ENCODE data around the gene OR12D1. TPM values are rescaled to one million over a fixed set of nuclear protein-coding genes. Genes with fewer than 3 reads are reported as not detected.

The OR12D1 gene
- total RNA-seq, 2 donors from 2014 or later: not detected

- Histone ChIP-seq H3K9me3 (no peaks in the 10 kb centered on the region), H3K4me1 (no peaks in the 10 kb centered on the region), H3K27me3 (no peaks in the 10 kb centered on the region), H3K4me3 (no peak overlapping the region), H3K27ac (no peak overlapping the region), H3K36me3 (no peaks in the 10 kb centered on the region)
- no peak for TF ChIP-seq CTCF (IDR thresholded peaks at IDR 0.05)
- no peak for DNase-seq (ENCODE audit: low spot score)
Observed at GRCh38 chr6:29399525-29399924, 15.2 kb upstream of the OR12D1 start.

GRCh38 chr6:29403801-29404200, 10.9 kb upstream of the OR12D1 start:
- no peak for TF ChIP-seq CTCF (IDR thresholded peaks at IDR 0.05)
- Histone ChIP-seq H3K4me3 (no peak overlapping the region), H3K9me3 (no peaks in the 10 kb centered on the region), H3K4me1 (no peaks in the 10 kb centered on the region), H3K36me3 (no peaks in the 10 kb centered on the region), H3K27me3 (no peaks in the 10 kb centered on the region), H3K27ac (no peak overlapping the region)
- no peak for DNase-seq (ENCODE audit: low spot score)

GRCh38 chr6:29419516-29419915, 4.8 kb downstream of the OR12D1 start:
- TF ChIP-seq CTCF (IDR thresholded peaks at IDR 0.05): no peak
- H3K9me3 ChIP-seq: peaks cover 0 to 13% of the 10 kb centered on the region in 2 donors
- DNase-seq (ENCODE audit: low spot score): no peak
- no peak overlapping the region for H3K27ac ChIP-seq
- H3K36me3 ChIP-seq: no peaks in the 10 kb centered on the region
- H3K27me3 ChIP-seq: no peaks in the 10 kb centered on the region
- H3K4me1 ChIP-seq: no peaks in the 10 kb centered on the region
- H3K4me3 ChIP-seq: no peak overlapping the region

- Histone ChIP-seq H3K9me3 (peaks cover 0 to 10% of the 10 kb centered on the region in 2 donors), H3K36me3 (no peaks in the 10 kb centered on the region), H3K4me1 (no peaks in the 10 kb centered on the region), H3K4me3 (no peak overlapping the region), H3K27ac (no peak overlapping the region), H3K27me3 (no peaks in the 10 kb centered on the region)
- DNase-seq (ENCODE audit: low spot score): no peak
- no peak for TF ChIP-seq CTCF (IDR thresholded peaks at IDR 0.05)
Observed at GRCh38 chr6:29424168-29424567, 9.4 kb downstream of the OR12D1 start.

GRCh38 chr6:29424575-29424974, 9.8 kb downstream of the OR12D1 start:
- H3K9me3 ChIP-seq: peaks cover 0 to 8% of the 10 kb centered on the region in 2 donors
- H3K27me3 ChIP-seq: no peaks in the 10 kb centered on the region
- H3K4me3 ChIP-seq: no peak overlapping the region
- TF ChIP-seq CTCF (IDR thresholded peaks at IDR 0.05): no peak
- no peak overlapping the region for H3K27ac ChIP-seq
- DNase-seq (ENCODE audit: low spot score): no peak
- no peaks in the 10 kb centered on the region for H3K4me1 ChIP-seq
- H3K36me3 ChIP-seq: no peaks in the 10 kb centered on the region

GRCh38 chr6:29425075-29425474, 10.3 kb downstream of the OR12D1 start:
- H3K27ac ChIP-seq: no peak overlapping the region
- H3K4me3 ChIP-seq: no peak overlapping the region
- TF ChIP-seq CTCF (IDR thresholded peaks at IDR 0.05): no peak
- no peaks in the 10 kb centered on the region for H3K36me3 ChIP-seq
- no peaks in the 10 kb centered on the region for H3K4me1 ChIP-seq
- DNase-seq (ENCODE audit: low spot score): no peak
- H3K9me3 ChIP-seq: peaks cover 0 to 8% of the 10 kb centered on the region in 2 donors
- no peaks in the 10 kb centered on the region for H3K27me3 ChIP-seq

Data from right atrium auricular region (tissue), 2 donors.